ENCODE measurements around the gene KRTAP1-3.

DNA sequence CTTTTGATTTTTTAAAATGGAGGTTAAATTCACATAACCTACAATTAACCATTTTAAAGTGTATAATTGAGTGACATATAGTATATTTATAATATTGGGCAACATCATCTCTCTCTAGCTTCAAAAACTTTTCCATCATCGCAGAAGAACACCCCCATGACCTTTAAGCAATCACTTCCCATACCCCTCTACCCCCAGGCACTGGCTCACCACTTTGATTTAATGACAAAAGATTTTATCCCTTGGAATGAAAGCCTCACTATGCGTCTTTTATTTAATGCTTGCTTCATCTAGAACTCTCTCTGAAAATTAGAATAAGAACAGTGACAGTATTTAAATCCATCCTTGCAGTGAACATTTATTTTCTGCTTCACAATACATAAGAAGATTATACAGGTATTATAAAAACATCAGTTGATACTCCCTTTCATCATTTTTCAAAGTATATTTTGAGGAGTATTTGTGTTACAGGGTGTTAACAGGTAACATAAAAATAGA lies 3.2 kb upstream of the KRTAP1-3 start:
- no peak for TF ChIP-seq SP1 (CRISPR knock-in tag; conservative IDR thresholded peaks at IDR 0.05)
- TF ChIP-seq, protein P1, sequence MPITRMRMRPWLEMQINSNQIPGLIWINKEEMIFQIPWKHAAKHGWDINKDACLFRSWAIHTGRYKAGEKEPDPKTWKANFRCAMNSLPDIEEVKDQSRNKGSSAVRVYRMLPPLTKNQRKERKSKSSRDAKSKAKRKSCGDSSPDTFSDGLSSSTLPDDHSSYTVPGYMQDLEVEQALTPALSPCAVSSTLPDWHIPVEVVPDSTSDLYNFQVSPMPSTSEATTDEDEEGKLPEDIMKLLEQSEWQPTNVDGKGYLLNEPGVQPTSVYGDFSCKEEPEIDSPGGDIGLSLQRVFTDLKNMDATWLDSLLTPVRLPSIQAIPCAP (CRISPR knock-in tag; IDR thresholded peaks at IDR 0.05): no peak
- TF ChIP-seq, protein P2, sequence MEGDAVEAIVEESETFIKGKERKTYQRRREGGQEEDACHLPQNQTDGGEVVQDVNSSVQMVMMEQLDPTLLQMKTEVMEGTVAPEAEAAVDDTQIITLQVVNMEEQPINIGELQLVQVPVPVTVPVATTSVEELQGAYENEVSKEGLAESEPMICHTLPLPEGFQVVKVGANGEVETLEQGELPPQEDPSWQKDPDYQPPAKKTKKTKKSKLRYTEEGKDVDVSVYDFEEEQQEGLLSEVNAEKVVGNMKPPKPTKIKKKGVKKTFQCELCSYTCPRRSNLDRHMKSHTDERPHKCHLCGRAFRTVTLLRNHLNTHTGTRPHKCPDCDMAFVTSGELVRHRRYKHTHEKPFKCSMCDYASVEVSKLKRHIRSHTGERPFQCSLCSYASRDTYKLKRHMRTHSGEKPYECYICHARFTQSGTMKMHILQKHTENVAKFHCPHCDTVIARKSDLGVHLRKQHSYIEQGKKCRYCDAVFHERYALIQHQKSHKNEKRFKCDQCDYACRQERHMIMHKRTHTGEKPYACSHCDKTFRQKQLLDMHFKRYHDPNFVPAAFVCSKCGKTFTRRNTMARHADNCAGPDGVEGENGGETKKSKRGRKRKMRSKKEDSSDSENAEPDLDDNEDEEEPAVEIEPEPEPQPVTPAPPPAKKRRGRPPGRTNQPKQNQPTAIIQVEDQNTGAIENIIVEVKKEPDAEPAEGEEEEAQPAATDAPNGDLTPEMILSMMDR (IDR thresholded peaks at IDR 0.05): no peak
- no peak for TF ChIP-seq ATF1 (CRISPR knock-in tag; IDR thresholded peaks at IDR 0.05)
- TF ChIP-seq ZBTB21 (CRISPR knock-in tag; IDR thresholded peaks at IDR 0.05; ENCODE audit: borderline replicate concordance): no peak
- no peak for TF ChIP-seq FOXK1 (CRISPR knock-in tag; IDR thresholded peaks at IDR 0.05)
- TF ChIP-seq IRF2 (CRISPR knock-in tag; IDR thresholded peaks at IDR 0.05; ENCODE audit: borderline replicate concordance, low read depth): no peak
- TF ChIP-seq, protein P3, sequence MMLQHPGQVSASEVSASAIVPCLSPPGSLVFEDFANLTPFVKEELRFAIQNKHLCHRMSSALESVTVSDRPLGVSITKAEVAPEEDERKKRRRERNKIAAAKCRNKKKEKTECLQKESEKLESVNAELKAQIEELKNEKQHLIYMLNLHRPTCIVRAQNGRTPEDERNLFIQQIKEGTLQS (CRISPR knock-in tag; conservative IDR thresholded peaks at IDR 0.05): no peak
- TF ChIP-seq, protein P4, sequence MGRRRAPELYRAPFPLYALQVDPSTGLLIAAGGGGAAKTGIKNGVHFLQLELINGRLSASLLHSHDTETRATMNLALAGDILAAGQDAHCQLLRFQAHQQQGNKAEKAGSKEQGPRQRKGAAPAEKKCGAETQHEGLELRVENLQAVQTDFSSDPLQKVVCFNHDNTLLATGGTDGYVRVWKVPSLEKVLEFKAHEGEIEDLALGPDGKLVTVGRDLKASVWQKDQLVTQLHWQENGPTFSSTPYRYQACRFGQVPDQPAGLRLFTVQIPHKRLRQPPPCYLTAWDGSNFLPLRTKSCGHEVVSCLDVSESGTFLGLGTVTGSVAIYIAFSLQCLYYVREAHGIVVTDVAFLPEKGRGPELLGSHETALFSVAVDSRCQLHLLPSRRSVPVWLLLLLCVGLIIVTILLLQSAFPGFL (CRISPR knock-in tag; IDR thresholded peaks at IDR 0.05; ENCODE audit: borderline replicate concordance): no peak
- no peak for TF ChIP-seq TEAD4 (CRISPR knock-in tag; IDR thresholded peaks at IDR 0.05)
- TF ChIP-seq FOXJ3 (CRISPR knock-in tag; IDR thresholded peaks at IDR 0.05; ENCODE audit: borderline replicate concordance): no peak
- no peak for TF ChIP-seq TEAD1 (CRISPR knock-in tag; IDR thresholded peaks at IDR 0.05)
- TF ChIP-seq, protein P5, sequence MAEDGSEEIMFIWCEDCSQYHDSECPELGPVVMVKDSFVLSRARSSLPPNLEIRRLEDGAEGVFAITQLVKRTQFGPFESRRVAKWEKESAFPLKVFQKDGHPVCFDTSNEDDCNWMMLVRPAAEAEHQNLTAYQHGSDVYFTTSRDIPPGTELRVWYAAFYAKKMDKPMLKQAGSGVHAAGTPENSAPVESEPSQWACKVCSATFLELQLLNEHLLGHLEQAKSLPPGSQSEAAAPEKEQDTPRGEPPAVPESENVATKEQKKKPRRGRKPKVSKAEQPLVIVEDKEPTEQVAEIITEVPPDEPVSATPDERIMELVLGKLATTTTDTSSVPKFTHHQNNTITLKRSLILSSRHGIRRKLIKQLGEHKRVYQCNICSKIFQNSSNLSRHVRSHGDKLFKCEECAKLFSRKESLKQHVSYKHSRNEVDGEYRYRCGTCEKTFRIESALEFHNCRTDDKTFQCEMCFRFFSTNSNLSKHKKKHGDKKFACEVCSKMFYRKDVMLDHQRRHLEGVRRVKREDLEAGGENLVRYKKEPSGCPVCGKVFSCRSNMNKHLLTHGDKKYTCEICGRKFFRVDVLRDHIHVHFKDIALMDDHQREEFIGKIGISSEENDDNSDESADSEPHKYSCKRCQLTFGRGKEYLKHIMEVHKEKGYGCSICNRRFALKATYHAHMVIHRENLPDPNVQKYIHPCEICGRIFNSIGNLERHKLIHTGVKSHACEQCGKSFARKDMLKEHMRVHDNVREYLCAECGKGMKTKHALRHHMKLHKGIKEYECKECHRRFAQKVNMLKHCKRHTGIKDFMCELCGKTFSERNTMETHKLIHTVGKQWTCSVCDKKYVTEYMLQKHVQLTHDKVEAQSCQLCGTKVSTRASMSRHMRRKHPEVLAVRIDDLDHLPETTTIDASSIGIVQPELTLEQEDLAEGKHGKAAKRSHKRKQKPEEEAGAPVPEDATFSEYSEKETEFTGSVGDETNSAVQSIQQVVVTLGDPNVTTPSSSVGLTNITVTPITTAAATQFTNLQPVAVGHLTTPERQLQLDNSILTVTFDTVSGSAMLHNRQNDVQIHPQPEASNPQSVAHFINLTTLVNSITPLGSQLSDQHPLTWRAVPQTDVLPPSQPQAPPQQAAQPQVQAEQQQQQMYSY (CRISPR knock-in tag; IDR thresholded peaks at IDR 0.05): no peak
